HEK293T (cell line): ENCODE data around the gene CLOCK.

Experiments
- ARNT ChIP-seq: fragments of 450-650 bp; IDR thresholded peaks from 2 replicates; pipeline ENCODE4 v1.6.1; 2017; ENCODE audit warnings: mild to moderate bottlenecking
- BHLHE40 ChIP-seq: fragments of 450-650 bp; IDR thresholded peaks from 2 replicates; pipeline ENCODE4 v1.6.1; 2016; ENCODE audit warnings: mild to moderate bottlenecking, moderate library complexity, borderline replicate concordance
- ELF4 ChIP-seq: fragments of 450-650 bp; IDR thresholded peaks from 2 replicates; pipeline ENCODE4 v1.6.1; 2017; ENCODE audit warnings: antibody characterized with exemption
- L3MBTL2 ChIP-seq: fragments of 450-650 bp; conservative IDR thresholded peaks from 2 replicates; pipeline ENCODE4 v1.6.1; 2016; ENCODE audit warnings: mild to moderate bottlenecking
- LEF1 ChIP-seq: fragments of 450-650 bp; IDR thresholded peaks from 2 replicates; pipeline ENCODE4 v1.6.1; 2017; ENCODE audit warnings: mild to moderate bottlenecking, borderline replicate concordance
- PKNOX1 ChIP-seq: fragments of 450-650 bp; IDR thresholded peaks from 2 replicates; pipeline ENCODE4 v1.6.1; 2016
- SP1 ChIP-seq: fragments of 450-650 bp; IDR thresholded peaks from 2 replicates; pipeline ENCODE4 v1.6.1; 2017

- TF ChIP-seq SP1 (no peak), L3MBTL2 (no peak), BHLHE40 (no peak), LEF1 (no peak), ELF4 (no peak), ARNT (no peak), PKNOX1 (no peak)
Observed at GRCh38 chr4:55469979-55470378, 76.7 kb downstream of the CLOCK start.
